ENCODE data around the gene ITPKA.

- TF ChIP-seq, protein P1, sequence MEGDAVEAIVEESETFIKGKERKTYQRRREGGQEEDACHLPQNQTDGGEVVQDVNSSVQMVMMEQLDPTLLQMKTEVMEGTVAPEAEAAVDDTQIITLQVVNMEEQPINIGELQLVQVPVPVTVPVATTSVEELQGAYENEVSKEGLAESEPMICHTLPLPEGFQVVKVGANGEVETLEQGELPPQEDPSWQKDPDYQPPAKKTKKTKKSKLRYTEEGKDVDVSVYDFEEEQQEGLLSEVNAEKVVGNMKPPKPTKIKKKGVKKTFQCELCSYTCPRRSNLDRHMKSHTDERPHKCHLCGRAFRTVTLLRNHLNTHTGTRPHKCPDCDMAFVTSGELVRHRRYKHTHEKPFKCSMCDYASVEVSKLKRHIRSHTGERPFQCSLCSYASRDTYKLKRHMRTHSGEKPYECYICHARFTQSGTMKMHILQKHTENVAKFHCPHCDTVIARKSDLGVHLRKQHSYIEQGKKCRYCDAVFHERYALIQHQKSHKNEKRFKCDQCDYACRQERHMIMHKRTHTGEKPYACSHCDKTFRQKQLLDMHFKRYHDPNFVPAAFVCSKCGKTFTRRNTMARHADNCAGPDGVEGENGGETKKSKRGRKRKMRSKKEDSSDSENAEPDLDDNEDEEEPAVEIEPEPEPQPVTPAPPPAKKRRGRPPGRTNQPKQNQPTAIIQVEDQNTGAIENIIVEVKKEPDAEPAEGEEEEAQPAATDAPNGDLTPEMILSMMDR (IDR thresholded peaks at IDR 0.05), result no peak
- TF ChIP-seq POLR2A (IDR thresholded peaks at IDR 0.05), result no peak
These were observed 17.1 kb downstream of the ITPKA start for GRCh38 chr15:41510728-41511127.

Measured in body of pancreas (tissue), 4 donors.